ENCODE data around the gene GTF2IRD1.
"Not testable (repeated sequence)": the region's sequence is repeated elsewhere in the genome, so short reads cannot be mapped to it uniquely, and the experiment has no call there.

The GTF2IRD1 gene

GRCh38 chr7:74491490-74491889 lies 37.8 kb downstream of the GTF2IRD1 start:
- not testable (repeated sequence) for DNase-seq (ENCODE audit: low read depth)

- DNase-seq (ENCODE audit: low read depth), result no peak
Measured at GRCh38 chr7:74493295-74493694, 39.6 kb downstream of the GTF2IRD1 start.

DNA sequence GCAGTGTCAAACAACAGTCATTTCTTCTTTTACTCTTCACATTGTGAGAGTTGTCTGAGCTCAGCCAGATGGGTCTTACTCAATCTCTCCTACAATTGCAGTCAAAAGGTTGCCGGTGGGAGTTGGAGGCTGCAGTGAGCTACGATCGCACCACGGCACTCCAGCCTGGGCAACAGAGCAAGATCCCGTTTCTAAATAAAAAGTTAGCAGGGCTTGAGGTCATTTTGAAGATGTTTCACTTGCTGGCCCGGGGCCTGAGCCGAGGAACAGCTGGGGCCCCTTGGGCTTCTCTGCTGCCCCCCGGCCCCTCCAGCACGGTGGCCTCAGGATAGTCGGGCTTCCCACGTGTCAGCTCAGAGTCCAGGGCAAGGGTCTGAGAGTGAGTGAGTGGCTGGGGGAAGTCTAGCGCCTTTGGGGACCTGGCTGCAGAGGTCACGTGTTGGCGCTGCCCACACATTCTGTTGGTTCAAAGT lies 40.4 kb downstream of the GTF2IRD1 start:
- no peak for DNase-seq (ENCODE audit: low read depth)

- no peak for DNase-seq (ENCODE audit: low read depth)
Measured at GRCh38 chr7:74495112-74496086, 41.7 kb downstream of the GTF2IRD1 start.

- DNase-seq (ENCODE audit: low read depth), result no peak
Measured at GRCh38 chr7:74496272-74496671, 42.6 kb downstream of the GTF2IRD1 start.

GRCh38 chr7:74496773-74497172 lies 43.1 kb downstream of the GTF2IRD1 start:
- DNase-seq (ENCODE audit: low read depth), result not testable (repeated sequence)

DNA sequence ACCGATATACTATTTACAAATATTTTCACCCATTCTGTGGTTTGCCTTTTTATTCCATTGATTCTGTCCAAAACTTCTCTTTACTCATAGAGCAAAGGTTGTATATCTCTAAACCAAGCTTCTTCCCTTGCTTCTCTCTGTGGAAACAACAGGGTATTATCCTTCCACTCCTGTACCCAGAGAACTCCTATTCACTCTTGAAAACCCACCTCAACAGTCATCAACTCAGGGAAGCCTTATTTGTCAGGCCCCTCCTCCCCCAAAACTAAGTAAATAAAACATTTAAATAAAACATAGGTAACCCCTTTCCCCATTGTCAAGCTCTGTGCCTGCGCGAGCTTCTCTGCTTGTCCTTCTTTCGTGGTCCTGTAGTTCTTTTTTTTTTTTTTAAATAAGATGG lies 44.6 kb downstream of the GTF2IRD1 start:
- DNase-seq (ENCODE audit: low read depth), result no peak

DNA sequence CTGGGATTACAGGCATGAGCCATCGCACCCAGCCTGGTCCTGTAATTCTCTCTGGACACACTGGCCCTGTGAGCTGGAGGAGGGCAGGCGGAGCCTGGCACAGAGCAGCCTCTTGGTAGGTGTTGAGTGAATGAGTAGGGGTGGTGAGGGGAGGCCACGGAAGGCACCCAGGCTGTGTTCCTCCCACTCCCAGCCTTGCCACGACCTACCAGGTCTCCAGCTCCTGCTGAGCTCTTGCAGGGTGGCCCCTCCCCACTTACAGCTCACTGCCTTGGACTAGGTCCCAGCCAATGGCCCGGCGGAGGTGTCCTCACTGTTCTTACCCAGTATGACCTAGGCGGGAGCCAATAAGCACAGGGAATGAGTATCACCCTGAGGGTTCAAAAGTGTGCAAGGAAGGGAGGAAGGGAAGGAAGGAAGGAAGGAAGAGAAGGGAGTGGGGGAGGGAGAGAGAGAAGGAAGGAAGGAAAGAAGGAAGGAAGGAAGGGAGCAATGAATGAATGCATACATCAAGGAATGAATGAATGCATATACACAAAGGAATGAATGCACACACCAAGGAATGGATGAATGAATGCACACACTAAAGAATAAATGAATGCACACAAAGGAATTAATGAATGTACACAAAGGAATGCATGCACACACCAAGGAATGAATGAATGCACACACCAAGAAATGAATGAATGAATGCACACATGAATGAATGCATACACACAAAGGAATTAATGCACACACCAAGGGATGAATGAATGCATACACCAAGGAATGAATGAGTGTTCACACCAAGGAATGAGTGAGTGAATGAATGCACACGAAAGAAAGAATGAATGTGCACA lies 45.5 kb downstream of the GTF2IRD1 start:
- DNase-seq (ENCODE audit: low read depth), result no peak

GRCh38 chr7:74499835-74500388 lies 46.2 kb downstream of the GTF2IRD1 start:
- DNase-seq (ENCODE audit: low read depth), result no peak

- no peak for DNase-seq (ENCODE audit: low read depth)
Measured at GRCh38 chr7:74501298-74501697, 47.6 kb downstream of the GTF2IRD1 start.

DNA sequence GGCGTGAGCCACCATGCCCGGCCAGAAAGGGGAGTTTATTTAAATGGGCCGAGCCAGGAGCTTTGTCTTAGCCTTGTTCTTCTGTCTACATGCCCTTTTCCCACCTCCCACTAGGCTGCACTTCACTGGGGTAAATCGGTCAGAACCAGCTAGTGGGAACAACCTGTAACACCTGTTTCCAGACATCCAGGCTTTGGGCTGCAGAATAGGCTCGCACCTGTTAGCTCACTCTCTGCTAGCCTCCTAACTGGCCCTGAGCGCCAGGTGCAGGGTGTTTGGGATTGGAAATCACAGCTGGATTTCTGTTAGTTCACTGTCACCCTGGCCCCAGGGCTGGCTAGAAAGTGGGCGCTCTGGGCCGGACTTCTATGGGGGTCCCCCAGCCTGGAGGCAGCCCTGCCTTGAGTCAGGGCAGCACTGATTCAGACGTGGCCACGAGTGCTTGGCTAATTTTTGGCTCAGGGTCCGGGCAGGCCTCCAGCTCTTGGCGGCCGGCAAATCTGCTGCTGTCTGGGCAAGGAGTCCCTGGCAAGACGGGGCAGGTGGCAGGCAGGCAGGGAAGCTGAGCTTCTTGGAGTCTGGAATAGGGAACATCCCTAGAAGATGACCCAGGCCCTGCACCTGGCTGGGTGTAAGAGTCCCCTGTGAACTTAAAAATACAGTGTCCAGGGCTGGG lies 48.6 kb downstream of the GTF2IRD1 start:
- no peak for DNase-seq (ENCODE audit: low read depth)

- DNase-seq (ENCODE audit: low read depth), result no peak
Measured at GRCh38 chr7:74503061-74503460, 49.4 kb downstream of the GTF2IRD1 start.

- DNase-seq (ENCODE audit: low read depth), result no peak
Measured at GRCh38 chr7:74503943-74504342, 50.2 kb downstream of the GTF2IRD1 start.

DNA sequence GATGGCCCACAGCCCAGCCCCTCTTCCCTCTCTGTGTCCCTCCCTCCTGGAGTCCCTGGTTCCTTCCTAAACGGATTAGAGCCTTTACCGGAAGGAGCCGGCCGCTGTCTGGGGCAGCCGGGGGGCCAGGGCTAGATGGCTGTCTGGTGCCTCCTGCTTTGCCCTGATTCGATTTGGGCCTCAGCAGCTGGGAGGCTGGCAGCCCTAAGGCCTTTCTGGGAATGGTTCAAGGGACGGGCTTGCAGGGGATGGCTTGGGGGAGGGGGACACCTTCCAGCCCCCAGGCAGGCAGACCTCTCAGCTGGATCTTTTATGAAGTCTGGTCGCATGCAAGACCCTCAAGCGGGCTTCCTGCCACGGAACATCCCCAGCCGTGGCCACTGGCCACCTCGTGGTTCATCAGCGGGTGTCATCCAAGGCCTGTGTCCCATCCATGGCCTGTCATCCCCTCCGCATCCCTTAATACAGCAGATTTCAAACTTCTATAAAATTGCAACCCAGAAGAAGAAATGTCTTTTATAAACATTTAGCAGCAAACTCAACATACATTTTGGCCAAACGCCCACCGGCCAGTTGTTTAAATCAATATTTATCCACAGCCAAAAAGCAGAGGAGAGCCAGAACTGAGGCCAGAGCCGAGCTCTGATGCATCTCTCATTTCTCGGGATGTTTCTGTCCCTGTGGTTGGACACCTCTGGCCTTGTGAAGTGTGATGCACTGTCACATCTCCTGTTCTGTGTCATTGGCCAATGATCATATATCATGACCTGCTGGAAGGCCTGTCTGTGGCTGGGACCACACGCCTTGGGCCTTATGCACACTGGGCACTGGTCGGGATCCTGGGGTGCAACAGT lies 52.0 kb downstream of the GTF2IRD1 start:
- DNase-seq (ENCODE audit: low read depth), result no peak

DNA sequence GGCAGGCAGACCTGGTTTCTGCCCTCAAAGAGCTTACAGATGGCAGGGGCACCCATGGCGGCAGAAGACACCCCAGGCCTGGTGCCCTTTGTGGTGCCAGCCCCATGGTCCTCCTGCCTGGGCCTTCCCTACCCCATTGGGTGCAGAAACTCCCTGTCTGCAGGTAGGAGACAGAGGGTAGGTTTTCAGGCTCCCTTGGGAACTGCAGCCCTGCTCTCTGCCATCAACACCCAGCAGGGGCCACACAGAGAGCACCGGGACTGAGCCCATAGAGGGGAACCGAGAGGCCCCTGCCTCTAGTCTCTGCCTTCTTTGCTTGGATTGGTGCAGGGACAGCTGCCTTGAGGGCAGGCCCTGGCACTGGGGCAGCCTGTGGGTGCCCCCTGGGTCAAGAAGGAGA lies 52.6 kb downstream of the GTF2IRD1 start:
- no peak for DNase-seq (ENCODE audit: low read depth)

GRCh38 chr7:74507538-74508319 lies 54.0 kb downstream of the GTF2IRD1 start:
- DNase-seq (ENCODE audit: low read depth), result no peak

GRCh38 chr7:74509453-74509852 lies 55.7 kb downstream of the GTF2IRD1 start:
- not testable (repeated sequence) for DNase-seq (ENCODE audit: low read depth)

- no peak for DNase-seq (ENCODE audit: low read depth)
Measured at GRCh38 chr7:74511345-74511744, 57.6 kb downstream of the GTF2IRD1 start.

GRCh38 chr7:74512762-74513161 lies 59.1 kb downstream of the GTF2IRD1 start:
- DNase-seq (ENCODE audit: low read depth), result no peak

GRCh38 chr7:74514131-74514591 lies 60.5 kb downstream of the GTF2IRD1 start:
- no peak for DNase-seq (ENCODE audit: low read depth)
